ENCODE results near the gene NFATC4.

NFATC4 gene

GRCh38 chr14:24418492-24418873, 50.5 kb downstream of the NFATC4 start:
- Histone ChIP-seq H3K4me3 (ENCODE audit: low read length) (no peak overlapping the region), H3K27ac (ENCODE audit: low read length) (no peak overlapping the region), H3K9me3 (ENCODE audit: control insufficient read depth, insufficient read depth, low read length) (no peaks in the 10 kb centered on the region), H3K27me3 (ENCODE audit: control insufficient read depth, insufficient read depth, low read length) (no peaks in the 10 kb centered on the region), H3K4me1 (ENCODE audit: control insufficient read depth, insufficient read depth, low read length) (no peaks in the 10 kb centered on the region), H3K36me3 (ENCODE audit: control insufficient read depth, insufficient read depth, low read length) (peaks cover 14% of the 10 kb centered on the region)
- no peak for DNase-seq (ENCODE audit: low read depth, low spot score)
- no CpG with 5 or more reads among the region's 6 CpGs for WGBS (ENCODE audit: insufficient coverage, insufficient read length)

- Histone ChIP-seq H3K27ac (ENCODE audit: low read length) (no peak overlapping the region), H3K9me3 (ENCODE audit: control insufficient read depth, insufficient read depth, low read length) (no peaks in the 10 kb centered on the region), H3K27me3 (ENCODE audit: control insufficient read depth, insufficient read depth, low read length) (no peaks in the 10 kb centered on the region), H3K4me3 (ENCODE audit: low read length) (no peak overlapping the region), H3K36me3 (ENCODE audit: control insufficient read depth, insufficient read depth, low read length) (no peaks in the 10 kb centered on the region), H3K4me1 (ENCODE audit: control insufficient read depth, insufficient read depth, low read length) (no peaks in the 10 kb centered on the region)
- 100% methylated on average over 2 of the region's 4 CpGs for WGBS (ENCODE audit: insufficient coverage, insufficient read length)
- no peak for DNase-seq (ENCODE audit: low read depth, low spot score)
These were observed 54.3 kb downstream of the NFATC4 start for GRCh38 chr14:24422261-24422660.

GRCh38 chr14:24422694-24423601, 55.0 kb downstream of the NFATC4 start:
- H3K4me3 ChIP-seq (ENCODE audit: low read length): no peak overlapping the region
- no CpG with 5 or more reads among the region's 12 CpGs for WGBS (ENCODE audit: insufficient coverage, insufficient read length)
- H3K4me1 ChIP-seq (ENCODE audit: control insufficient read depth, insufficient read depth, low read length): no peaks in the 10 kb centered on the region
- no peaks in the 10 kb centered on the region for H3K36me3 ChIP-seq (ENCODE audit: control insufficient read depth, insufficient read depth, low read length)
- H3K27me3 ChIP-seq (ENCODE audit: control insufficient read depth, insufficient read depth, low read length): no peaks in the 10 kb centered on the region
- no peak overlapping the region for H3K27ac ChIP-seq (ENCODE audit: low read length)
- no peaks in the 10 kb centered on the region for H3K9me3 ChIP-seq (ENCODE audit: control insufficient read depth, insufficient read depth, low read length)
- no peak for DNase-seq (ENCODE audit: low read depth, low spot score)

- Histone ChIP-seq H3K27me3 (ENCODE audit: control insufficient read depth, insufficient read depth, low read length) (no peaks in the 10 kb centered on the region), H3K36me3 (ENCODE audit: control insufficient read depth, insufficient read depth, low read length) (no peaks in the 10 kb centered on the region), H3K9me3 (ENCODE audit: control insufficient read depth, insufficient read depth, low read length) (no peaks in the 10 kb centered on the region), H3K27ac (ENCODE audit: low read length) (no peak overlapping the region), H3K4me1 (ENCODE audit: control insufficient read depth, insufficient read depth, low read length) (no peaks in the 10 kb centered on the region; the same call in 1 of the 2 replicates), H3K4me3 (ENCODE audit: low read length) (no peak overlapping the region)
- no CpG with 5 or more reads among the region's 3 CpGs for WGBS (ENCODE audit: insufficient coverage, insufficient read length)
- DNase-seq (ENCODE audit: low read depth, low spot score): no peak
These were observed 57.7 kb downstream of the NFATC4 start for GRCh38 chr14:24425704-24426103.

GRCh38 chr14:24426150-24426911, 58.3 kb downstream of the NFATC4 start:
- H3K4me1 ChIP-seq (ENCODE audit: control insufficient read depth, insufficient read depth, low read length): no peaks in the 10 kb centered on the region; the same call in none of the 2 replicates
- H3K27ac ChIP-seq (ENCODE audit: low read length): no peak overlapping the region
- H3K9me3 ChIP-seq (ENCODE audit: control insufficient read depth, insufficient read depth, low read length): no peaks in the 10 kb centered on the region
- DNase-seq (ENCODE audit: low read depth, low spot score): no peak
- no peaks in the 10 kb centered on the region for H3K36me3 ChIP-seq (ENCODE audit: control insufficient read depth, insufficient read depth, low read length)
- H3K4me3 ChIP-seq (ENCODE audit: low read length): no peak overlapping the region
- no CpG with 5 or more reads among the region's 2 CpGs for WGBS (ENCODE audit: insufficient coverage, insufficient read length)
- no peaks in the 10 kb centered on the region for H3K27me3 ChIP-seq (ENCODE audit: control insufficient read depth, insufficient read depth, low read length)

- WGBS (ENCODE audit: insufficient coverage, insufficient read length): no CpG with 5 or more reads among the region's 8 CpGs
- H3K9me3 ChIP-seq (ENCODE audit: control insufficient read depth, insufficient read depth, low read length): no peaks in the 10 kb centered on the region
- H3K27ac ChIP-seq (ENCODE audit: low read length): no peak overlapping the region
- H3K4me1 ChIP-seq (ENCODE audit: control insufficient read depth, insufficient read depth, low read length): no peaks in the 10 kb centered on the region; the same call in none of the 2 replicates
- H3K4me3 ChIP-seq (ENCODE audit: low read length): no peak overlapping the region
- H3K27me3 ChIP-seq (ENCODE audit: control insufficient read depth, insufficient read depth, low read length): no peaks in the 10 kb centered on the region
- H3K36me3 ChIP-seq (ENCODE audit: control insufficient read depth, insufficient read depth, low read length): no peaks in the 10 kb centered on the region
- DNase-seq (ENCODE audit: low read depth, low spot score): no peak
These were observed 59.0 kb downstream of the NFATC4 start for GRCh38 chr14:24426912-24427536.

GRCh38 chr14:24427537-24428508, 59.8 kb downstream of the NFATC4 start:
- Histone ChIP-seq H3K27me3 (ENCODE audit: control insufficient read depth, insufficient read depth, low read length) (no peaks in the 10 kb centered on the region), H3K27ac (ENCODE audit: low read length) (no peak overlapping the region), H3K9me3 (ENCODE audit: control insufficient read depth, insufficient read depth, low read length) (no peaks in the 10 kb centered on the region), H3K36me3 (ENCODE audit: control insufficient read depth, insufficient read depth, low read length) (no peaks in the 10 kb centered on the region), H3K4me3 (ENCODE audit: low read length) (no peak overlapping the region), H3K4me1 (ENCODE audit: control insufficient read depth, insufficient read depth, low read length) (no peaks in the 10 kb centered on the region; the same call in none of the 2 replicates)
- no CpG with 5 or more reads among the region's 18 CpGs for WGBS (ENCODE audit: insufficient coverage, insufficient read length)
- DNase-seq (ENCODE audit: low read depth, low spot score): no peak

- H3K4me1 ChIP-seq (ENCODE audit: control insufficient read depth, insufficient read depth, low read length): no peaks in the 10 kb centered on the region; the same call in none of the 2 replicates
- no peak overlapping the region for H3K27ac ChIP-seq (ENCODE audit: low read length)
- H3K4me3 ChIP-seq (ENCODE audit: low read length): no peak overlapping the region
- no peaks in the 10 kb centered on the region for H3K36me3 ChIP-seq (ENCODE audit: control insufficient read depth, insufficient read depth, low read length)
- WGBS (ENCODE audit: insufficient coverage, insufficient read length): no CpG with 5 or more reads among the region's 18 CpGs
- no peaks in the 10 kb centered on the region for H3K27me3 ChIP-seq (ENCODE audit: control insufficient read depth, insufficient read depth, low read length)
- no peaks in the 10 kb centered on the region for H3K9me3 ChIP-seq (ENCODE audit: control insufficient read depth, insufficient read depth, low read length)
- no peak for DNase-seq (ENCODE audit: low read depth, low spot score)
These were observed 60.8 kb downstream of the NFATC4 start for GRCh38 chr14:24428628-24429394.
